H7 (cell line): Measurements from ENCODE around the gene PKP1. TPM values are rescaled to one million over a fixed set of nuclear protein-coding genes. Genes with fewer than 3 reads are reported as not detected.

Experiments used
- DNase-seq: peaks from one replicate; pipeline ENCODE4 v3.0.0; 2012
- H3K27me3 ChIP-seq: 2 replicates; pipeline ENCODE4 v1.6.0; 2011; ENCODE audit warnings: mild to moderate bottlenecking, low read length; ENCODE audit not compliant: control insufficient read depth, insufficient read depth
- H3K36me3 ChIP-seq: replicated peaks from 2 replicates; pipeline ENCODE4 v1.5.1; 2011; ENCODE audit warnings: low read length; ENCODE audit not compliant: control insufficient read depth, insufficient read depth
- H3K4me3 ChIP-seq: 2 replicates; pipeline ENCODE4 v1.5.1; 2011; ENCODE audit warnings: low read depth, mild to moderate bottlenecking, control low read depth, low read length, moderate library complexity; ENCODE audit not compliant: insufficient read depth
- total RNA-seq: library from RNA; depleted of rRNA; stranded (reverse); fragments of >200 nt; shearing (Covaris generic); gene quantifications from 2 replicates; pipeline ENCODE4 v1.2.3, GENCODE V29; 2014

The PKP1 gene
- total RNA-seq, 1 experiment from 2014 or later: not detected

DNA sequence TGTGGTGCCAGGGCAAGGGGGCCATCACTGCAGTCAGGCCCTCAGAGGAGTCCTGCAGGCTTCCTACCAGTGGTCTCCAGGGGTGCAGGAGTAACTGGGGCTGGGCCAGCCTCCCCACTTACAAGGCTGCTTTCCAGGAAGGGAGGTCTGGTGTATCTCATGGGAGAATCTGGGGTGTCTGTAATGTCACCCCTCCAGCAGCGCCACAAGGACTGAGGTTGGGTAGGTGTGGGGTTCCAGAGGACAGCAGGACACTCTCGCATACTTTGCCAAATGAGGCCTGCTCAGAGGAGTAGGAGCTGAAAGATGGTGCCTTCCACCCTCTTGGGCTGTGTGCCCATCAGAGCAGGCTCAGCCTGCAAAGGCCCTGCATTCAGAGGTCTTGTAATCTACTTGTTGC lies 47.2 kb downstream of the PKP1 start:
- Histone ChIP-seq H3K27me3 (no peaks in the 10 kb centered on the region), H3K4me3 (no peak overlapping the region), H3K36me3 (no peaks in the 10 kb centered on the region)
- DNase-seq: no peak

DNA sequence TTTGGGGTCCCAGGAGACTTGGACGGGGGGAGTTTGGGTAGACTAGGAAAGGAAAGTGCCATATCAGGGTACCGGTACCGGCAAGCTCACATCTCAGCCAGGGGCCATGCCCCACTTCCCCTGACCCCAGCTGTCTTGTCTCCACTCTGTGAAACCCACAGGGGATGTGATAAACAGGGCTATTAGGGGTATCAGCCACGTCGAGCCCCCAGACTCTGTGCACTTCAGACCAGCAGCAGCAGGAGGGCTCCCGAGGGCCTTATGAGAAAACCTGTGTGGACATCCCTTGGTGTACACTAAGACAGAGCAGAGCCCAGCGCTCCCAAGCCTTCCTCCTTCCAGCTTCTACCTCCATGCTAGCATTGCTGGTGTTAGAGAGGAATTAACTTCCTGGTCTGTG lies 47.9 kb downstream of the PKP1 start:
- no peak for DNase-seq
- H3K4me3 ChIP-seq: no peak overlapping the region

DNA sequence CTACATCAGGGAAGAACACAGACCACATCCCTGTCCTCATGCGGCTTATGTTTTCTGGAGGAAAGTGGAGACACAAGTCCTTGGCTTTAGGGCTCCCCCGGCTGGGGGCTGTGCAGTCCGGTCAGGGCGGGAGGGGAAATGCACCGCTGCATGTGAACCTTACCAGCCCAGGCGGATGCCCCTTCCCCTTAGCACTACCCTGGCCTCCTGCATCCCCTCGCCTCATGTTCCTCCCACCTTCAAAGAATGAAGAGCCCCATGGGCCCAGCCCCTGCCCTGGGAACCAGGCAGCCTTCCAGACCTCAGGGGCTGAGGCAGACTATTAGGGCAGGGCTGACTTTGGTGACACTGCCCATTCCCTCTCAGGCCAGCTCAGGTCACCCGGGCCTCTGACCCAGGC lies 48.7 kb downstream of the PKP1 start:
- no peak overlapping the region for H3K4me3 ChIP-seq
- DNase-seq: no peak
- H3K36me3 ChIP-seq: no peaks in the 10 kb centered on the region
- H3K27me3 ChIP-seq: no peaks in the 10 kb centered on the region

More for the DNA sequence above, 47.9 kb downstream of the PKP1 start:
- H3K36me3 ChIP-seq: no peaks in the 10 kb centered on the region
- no peaks in the 10 kb centered on the region for H3K27me3 ChIP-seq

DNA sequence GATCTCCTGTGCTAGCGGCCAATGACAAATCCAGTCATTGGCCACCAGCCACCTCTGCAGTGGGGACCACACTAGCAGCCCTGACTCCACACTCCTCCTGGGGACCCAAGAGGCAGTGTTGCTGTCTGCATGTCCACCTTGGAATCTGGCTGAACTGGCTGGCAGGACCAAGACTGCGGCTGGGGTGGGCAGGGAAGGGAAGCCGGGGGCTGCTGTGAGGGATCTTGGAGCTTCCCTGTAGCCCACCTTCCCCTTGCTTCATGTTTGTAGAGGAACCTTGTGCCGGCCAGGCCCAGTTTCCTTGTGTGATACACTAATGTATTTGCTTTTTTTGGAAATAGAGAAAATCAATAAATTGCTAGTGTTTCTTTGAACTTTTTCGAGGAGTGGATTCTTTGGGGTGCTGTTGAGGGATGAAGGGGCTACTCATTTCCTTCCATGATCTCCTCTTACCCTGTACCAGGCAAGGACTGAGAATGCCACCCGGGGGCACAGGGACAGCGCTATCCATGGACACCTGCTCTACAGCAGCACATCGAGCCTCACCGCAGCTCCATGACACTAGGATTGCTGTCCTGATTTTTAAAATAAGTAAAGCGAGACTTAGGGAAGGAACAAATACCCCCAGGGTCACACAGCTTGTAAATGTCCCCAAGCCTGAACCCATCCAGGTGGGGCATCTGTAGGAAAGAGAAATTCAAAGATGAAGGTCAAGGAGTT lies 49.5 kb downstream of the PKP1 start:
- no peaks in the 10 kb centered on the region for H3K27me3 ChIP-seq
- no peaks in the 10 kb centered on the region for H3K36me3 ChIP-seq
- no peak overlapping the region for H3K4me3 ChIP-seq

DNA sequence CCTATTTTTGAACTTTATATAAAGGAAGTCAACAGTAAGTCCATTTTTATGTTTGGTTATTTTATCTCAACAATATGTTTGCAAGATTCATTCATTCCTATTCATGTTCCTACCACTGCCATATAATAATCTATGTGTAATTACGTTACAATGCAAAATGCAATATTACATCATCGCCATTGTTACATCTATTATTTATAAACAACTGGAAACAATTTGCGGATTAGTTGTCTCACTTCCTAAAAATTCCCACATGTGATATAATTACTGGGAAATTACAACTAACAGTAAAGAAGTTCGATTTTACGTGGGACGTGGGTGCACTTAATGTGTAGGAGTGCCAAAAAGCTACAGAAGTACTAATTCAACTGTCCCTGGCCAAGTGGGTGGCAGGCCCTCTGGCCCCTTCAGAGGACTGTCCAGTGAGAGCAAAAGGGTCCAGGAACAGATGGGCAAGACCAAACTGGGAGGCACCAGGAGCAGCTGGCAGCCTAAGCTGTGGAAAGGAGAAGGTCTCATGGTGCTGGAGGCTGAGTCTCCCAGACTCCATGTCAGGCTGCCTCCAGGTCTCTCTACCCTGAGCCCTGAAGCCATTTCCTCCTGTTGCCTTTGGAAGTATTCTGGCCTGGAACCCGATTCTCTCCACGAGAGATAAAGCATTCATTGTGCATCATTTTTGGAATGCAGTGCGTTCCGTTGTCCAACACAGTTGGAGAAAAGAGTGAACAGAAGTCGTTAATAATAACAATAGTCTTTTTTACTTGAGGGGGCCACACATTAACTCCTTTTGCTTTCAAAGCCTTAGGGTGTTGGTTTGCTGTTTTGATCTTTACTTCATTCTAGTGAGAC lies 51.2 kb downstream of the PKP1 start:
- H3K36me3 ChIP-seq: no peaks in the 10 kb centered on the region
- H3K4me3 ChIP-seq: no peak overlapping the region
- DNase-seq: no peak
- H3K27me3 ChIP-seq: no peaks in the 10 kb centered on the region

More for the DNA sequence above, 49.5 kb downstream of the PKP1 start:
- DNase-seq: no peak

DNA sequence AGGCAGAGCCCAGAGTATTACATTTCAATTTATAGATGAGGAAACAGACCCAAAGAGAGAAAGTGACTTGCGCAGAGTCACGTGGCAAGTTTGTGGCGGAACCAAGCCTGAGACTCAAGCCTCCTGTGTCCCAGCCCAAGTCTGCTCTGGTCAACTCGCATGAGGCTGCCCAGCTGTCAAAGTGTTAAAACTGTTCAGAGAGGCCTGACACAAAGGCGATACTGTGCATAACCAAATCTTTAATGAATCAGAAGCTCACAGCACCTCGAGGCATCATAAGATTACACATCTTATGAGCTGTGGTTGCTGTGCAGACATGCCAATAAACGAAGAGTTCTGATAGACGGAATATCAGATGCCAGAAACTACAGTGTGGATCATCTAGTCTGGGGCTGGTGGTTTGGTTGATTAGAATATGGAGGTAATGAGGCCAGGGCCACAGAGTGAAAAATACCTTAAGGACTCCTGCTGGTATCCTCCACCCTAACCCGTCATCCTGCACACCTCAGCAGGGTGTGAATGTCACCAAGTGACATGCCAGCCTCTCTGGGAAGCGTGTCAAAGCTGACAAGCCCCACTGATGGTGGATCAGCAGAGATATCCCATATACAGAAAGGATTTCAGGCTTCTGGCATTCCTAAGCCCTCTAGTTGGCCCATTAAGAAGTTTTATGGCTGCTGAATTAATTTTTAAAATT lies 52.0 kb downstream of the PKP1 start:
- no peaks in the 10 kb centered on the region for H3K36me3 ChIP-seq
- no peak for DNase-seq
- no peaks in the 10 kb centered on the region for H3K27me3 ChIP-seq
- no peak overlapping the region for H3K4me3 ChIP-seq

DNA sequence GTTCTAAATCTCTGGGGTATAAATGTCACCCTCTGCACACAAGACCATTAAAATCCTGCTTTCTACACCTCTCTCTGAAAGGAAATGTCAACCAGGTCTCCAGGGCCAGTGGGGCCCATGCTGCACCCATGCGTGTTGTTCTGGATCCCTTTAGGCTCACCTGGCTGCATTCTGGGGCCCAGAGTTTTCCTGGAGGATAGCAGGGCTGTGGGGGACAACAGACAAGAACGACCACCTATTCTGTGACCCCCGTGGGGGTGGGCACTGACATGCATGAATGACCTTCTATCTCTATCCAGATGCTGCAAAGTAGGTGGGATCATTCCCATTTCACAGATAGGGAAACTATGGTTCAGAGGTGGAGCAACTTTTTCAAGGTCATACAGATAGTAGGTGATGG lies 52.6 kb downstream of the PKP1 start:
- Histone ChIP-seq H3K36me3 (no peaks in the 10 kb centered on the region), H3K4me3 (no peak overlapping the region), H3K27me3 (no peaks in the 10 kb centered on the region)
- no peak for DNase-seq

DNA sequence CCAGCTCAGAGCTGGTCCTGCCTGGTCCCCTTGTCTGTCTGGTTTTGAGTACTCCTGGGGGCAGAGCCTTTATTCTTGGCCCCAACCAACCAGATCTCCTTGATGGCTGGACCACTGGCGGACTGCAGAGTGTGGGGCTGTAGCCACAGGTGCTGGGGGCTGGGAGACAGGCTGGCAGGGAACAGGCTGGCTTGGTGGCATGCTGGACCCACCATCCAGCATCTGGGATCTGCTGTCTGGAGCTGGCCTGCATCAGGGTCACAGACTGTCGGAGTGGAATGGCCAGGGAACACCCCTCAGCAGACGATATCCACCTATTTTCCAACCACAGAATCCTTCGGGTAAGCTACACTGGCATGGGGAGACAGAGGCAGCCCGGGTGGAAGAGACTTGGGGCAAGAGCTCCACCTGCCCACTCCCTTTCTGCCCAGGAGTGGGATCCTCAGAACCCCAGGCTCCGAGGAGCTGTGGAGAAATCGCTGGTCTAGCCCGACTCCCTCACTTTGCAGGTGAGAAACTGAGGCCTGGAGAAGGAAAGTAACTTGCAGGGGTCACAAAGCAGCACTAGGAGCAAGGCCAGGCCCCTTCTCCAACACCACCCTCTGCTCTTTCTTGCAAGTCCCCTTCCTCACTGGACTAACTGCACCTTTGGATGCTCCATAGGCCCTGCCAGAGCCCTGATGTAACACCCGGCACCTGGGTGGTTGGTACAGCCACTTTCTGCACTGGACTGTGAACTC lies 53.6 kb downstream of the PKP1 start:
- Histone ChIP-seq H3K4me3 (no peak overlapping the region), H3K27me3 (no peaks in the 10 kb centered on the region), H3K36me3 (no peaks in the 10 kb centered on the region)
- DNase-seq: no peak

DNA sequence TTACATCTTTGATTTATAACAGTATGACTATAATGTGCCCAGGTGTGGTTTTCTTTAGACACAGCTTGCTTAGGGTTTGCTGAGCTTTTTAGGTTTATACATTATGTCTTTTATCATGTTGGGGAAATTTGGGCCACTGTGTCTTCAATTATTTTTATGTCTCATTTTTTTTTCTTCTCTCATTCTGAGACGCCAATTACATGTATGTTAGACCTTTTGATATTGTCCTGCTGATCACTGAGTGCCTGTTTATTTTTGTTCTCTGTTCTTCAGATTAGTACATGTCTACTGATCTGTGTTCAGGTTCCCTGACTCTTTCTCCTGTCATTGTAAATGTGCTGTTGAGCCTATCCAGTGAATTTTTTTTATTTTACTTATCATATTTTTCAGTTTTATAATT lies 58.1 kb downstream of the PKP1 start:
- DNase-seq: no peak
- Histone ChIP-seq H3K27me3 (no peaks in the 10 kb centered on the region; the same call in 1 of the 2 replicates), H3K36me3 (no peaks in the 10 kb centered on the region)

DNA sequence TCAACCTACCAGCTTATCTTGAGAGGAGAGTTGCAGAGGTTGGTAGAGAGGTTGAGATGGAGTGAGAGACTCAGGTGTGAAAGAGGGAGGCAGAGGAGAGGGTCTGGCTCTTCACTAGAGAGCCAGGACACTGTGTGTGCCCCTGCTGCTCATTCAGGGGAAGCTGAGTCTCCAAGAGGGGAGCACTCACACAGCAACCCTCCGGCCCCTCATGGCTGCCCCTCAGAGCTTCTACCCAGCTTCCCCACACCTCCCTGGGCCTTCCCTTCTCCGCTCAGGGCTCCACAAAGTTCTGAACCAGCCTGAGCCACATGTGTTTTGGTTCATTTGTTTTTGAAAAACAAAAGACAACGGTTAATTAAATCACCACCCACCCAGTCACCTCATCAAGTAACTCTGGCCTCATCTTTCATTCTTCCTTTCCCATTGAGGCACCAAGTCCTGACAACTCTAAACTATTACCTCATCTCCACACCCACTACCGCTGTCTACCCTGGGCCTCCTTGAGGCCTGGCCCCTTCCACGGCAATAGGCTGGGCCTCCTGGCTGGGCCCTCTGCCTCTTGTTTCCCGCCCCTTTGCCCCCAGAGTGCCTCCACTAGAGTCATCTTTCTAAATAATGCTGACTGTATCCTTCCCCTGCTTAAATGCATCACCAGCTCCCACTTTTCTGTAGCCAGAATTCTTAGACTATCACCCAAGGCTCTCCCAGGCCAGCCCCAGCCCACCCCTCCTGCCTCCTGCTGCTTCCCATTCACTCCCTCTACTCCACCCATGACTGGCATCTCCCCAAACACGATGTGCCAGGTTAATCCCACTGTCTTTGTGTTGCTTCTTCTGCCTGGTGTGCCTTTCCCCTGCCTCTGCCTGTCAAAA lies 61.1 kb downstream of the PKP1 start:
- no peak for DNase-seq
- Histone ChIP-seq H3K36me3 (no peaks in the 10 kb centered on the region), H3K27me3 (no peaks in the 10 kb centered on the region; the same call in 1 of the 2 replicates), H3K4me3 (no peak overlapping the region)

More for the DNA sequence above, 58.1 kb downstream of the PKP1 start:
- H3K4me3 ChIP-seq: no peak overlapping the region

DNA sequence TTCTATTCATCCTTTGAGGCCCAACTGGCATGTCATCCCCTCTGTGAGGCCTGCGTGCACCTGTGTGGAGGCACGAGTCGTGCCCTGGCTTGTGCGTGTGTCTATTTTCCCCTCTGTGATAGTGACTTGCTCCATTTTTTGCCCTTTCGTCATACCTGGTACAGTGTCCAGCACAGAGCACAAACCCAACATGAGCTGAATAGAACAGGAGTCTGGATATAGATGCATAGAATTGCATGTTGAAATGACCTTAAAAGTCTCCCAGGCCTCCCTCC lies 61.7 kb downstream of the PKP1 start:
- Histone ChIP-seq H3K36me3 (no peaks in the 10 kb centered on the region), H3K4me3 (no peak overlapping the region), H3K27me3 (no peaks in the 10 kb centered on the region; the same call in 1 of the 2 replicates)
- DNase-seq: no peak

DNA sequence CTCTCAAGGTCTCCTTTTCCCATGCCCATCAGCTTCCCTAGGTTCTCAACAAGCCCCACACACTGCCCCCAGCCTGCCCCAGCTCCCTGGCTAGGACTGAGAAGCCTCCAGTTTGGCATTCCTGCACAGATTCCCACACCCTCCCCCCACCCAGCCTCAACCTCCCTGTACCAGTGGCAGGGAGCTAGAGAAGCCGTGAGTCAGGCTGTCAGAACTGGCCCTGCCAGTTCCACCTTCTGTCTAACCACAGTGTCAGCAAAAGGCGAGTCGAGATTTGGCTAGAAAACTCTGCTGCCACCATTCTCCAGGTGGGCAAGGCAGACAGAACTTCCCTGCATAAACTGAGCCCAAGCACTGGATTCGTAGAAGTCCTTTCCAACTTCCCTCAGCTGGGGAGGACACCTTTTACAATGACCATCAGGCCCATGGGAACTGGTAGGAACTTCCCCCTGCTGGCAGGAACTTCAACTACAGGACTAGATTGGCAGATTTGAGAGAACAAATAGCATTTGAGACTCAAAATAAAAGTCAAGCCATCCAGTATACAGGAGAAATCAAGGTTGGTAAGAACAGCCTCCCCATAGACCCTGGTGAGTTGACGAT lies 63.1 kb downstream of the PKP1 start:
- peak; percentile 78 for DNase-seq

DNA sequence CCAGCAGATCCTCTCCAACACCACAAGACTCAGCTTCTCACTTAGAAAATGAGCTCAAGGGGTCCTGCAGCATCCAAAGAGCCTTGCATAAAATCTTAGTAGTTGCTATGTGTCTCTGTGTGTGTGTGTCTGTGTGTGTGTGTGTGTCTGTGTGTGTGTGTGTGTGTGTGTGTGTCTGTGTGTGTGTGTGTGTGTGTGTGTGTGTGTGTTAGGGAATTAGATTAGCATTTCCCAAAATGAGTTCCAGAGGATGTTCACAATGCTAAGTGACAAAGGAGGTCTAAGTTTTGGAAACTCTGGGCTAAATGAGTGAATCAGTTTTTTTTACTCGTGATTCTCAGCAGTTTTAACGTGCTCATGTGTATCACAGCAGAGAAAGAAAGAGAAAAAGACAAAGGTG lies 63.7 kb downstream of the PKP1 start:
- Histone ChIP-seq H3K27me3 (no peaks in the 10 kb centered on the region; the same call in 1 of the 2 replicates), H3K4me3 (no peak overlapping the region), H3K36me3 (no peaks in the 10 kb centered on the region)
- no peak for DNase-seq

More for the DNA sequence above, 63.1 kb downstream of the PKP1 start:
- Histone ChIP-seq H3K36me3 (no peaks in the 10 kb centered on the region), H3K27me3 (no peaks in the 10 kb centered on the region; the same call in 1 of the 2 replicates), H3K4me3 (no peak overlapping the region)
